HFF-Myc (cell line): ENCODE results near the gene BTBD7.

Experiments used
- DNase-seq: peaks from one replicate; pipeline ENCODE4 v3.0.0-alpha.2; 2011; ENCODE audit warnings: low read depth; ENCODE audit errors: extremely low read depth
- H3K4me3 ChIP-seq: replicated peaks from 2 replicates; pipeline ENCODE4 v1.5.1; 2011; ENCODE audit warnings: low read depth, mild to moderate bottlenecking, control low read depth, low read length
- CTCF ChIP-seq: IDR thresholded peaks from 2 replicates; pipeline ENCODE4 v1.5.1; 2012; ENCODE audit warnings: mild to moderate bottlenecking, low read depth, low read length, control low read depth; ENCODE audit errors: missing control alignments

BTBD7 gene

GRCh38 chr14:93330609-93331000 lies 2.2 kb downstream of the BTBD7 start:
- H3K4me3 ChIP-seq: no peak overlapping the region
- TF ChIP-seq CTCF: no peak
- DNase-seq: no peak

GRCh38 chr14:93329965-93330608 lies 2.7 kb downstream of the BTBD7 start:
- H3K4me3 ChIP-seq: no peak overlapping the region
- TF ChIP-seq CTCF: no peak
- DNase-seq: no peak

- no peak overlapping the region for H3K4me3 ChIP-seq
- DNase-seq: no peak
- no peak for TF ChIP-seq CTCF
Measured at GRCh38 chr14:93328546-93328945, 4.3 kb downstream of the BTBD7 start.

GRCh38 chr14:93326196-93326595 lies 6.6 kb downstream of the BTBD7 start:
- H3K4me3 ChIP-seq: no peak overlapping the region
- no peak for TF ChIP-seq CTCF
- no peak for DNase-seq

- no peak overlapping the region for H3K4me3 ChIP-seq
- TF ChIP-seq CTCF: no peak
- no peak for DNase-seq
Measured at GRCh38 chr14:93323600-93324174, 9.1 kb downstream of the BTBD7 start.

GRCh38 chr14:93322929-93323599 lies 9.8 kb downstream of the BTBD7 start:
- H3K4me3 ChIP-seq: no peak overlapping the region
- no peak for TF ChIP-seq CTCF
- DNase-seq: no peak
